A549 (cell line): ENCODE measurements around the gene BCL2. TPM values are rescaled to one million over a fixed set of nuclear protein-coding genes. Genes with fewer than 3 reads are reported as not detected.

Source experiments
- ATAC-seq, 2 experiments: fragments of 200-7000 bp in 1 of 2; fragments of >200 bp in 1 of 2; cut with Nextera tagmentation in 1 of 2; cut with Tn5 transposase in 1 of 2; 3 replicates each; pipeline versions ENCODE4 v1.8.0 to v1.9.1; 2018 to 2020; ENCODE audit warnings: mild to moderate bottlenecking in 1 of 2, moderate library complexity in 1 of 2
- CTCF ChIA-PET: fragments of 300-600 bp; sonication (Branson Sonifier 250); formaldehyde crosslinking; extraction: SDS; loops from one replicate; lab custom pipeline; 2021; ENCODE audit warnings: antibody characterized with exemption, inconsistent platforms; lab: Yijun Ruan, JAX
- POLR2A ChIA-PET: fragments of 350-600 bp; formaldehyde crosslinking; extraction: SDS; loops from one replicate; lab custom pipeline; 2021; ENCODE audit warnings: antibody characterized with exemption, inconsistent platforms; lab: Yijun Ruan, JAX
- DNase-seq, 2 experiments: peaks; one replicate each; pipeline versions ENCODE4 v3.0.0 to v3.0.0-alpha.2; 2011 to 2016; ENCODE audit warnings: low read depth in 1 of 2, low spot score in 1 of 2
- FAIRE-seq: peaks from 2 replicates; lab custom pipeline; 2011; peaks lifted over from hg19 to GRCh38; lab: Jason Lieb, UNC
- H3K27ac ChIP-seq, 2 experiments: fragments of >200 bp; sonication (Bioruptor Twin); formaldehyde crosslinking; 3 replicates each; pipeline ENCODE4 v1.5.1; 2016 to 2017
- H3K4me1 ChIP-seq: fragments of >200 bp; sonication (Bioruptor Twin); formaldehyde crosslinking; 3 replicates; pipeline ENCODE4 v1.6.1; 2016
- H3K4me2 ChIP-seq: fragments of >200 bp; sonication (Bioruptor Twin); formaldehyde crosslinking; 3 replicates; pipeline ENCODE4 v1.6.1; 2016
- H3K4me3 ChIP-seq: fragments of >200 bp; sonication (Bioruptor Twin); formaldehyde crosslinking; 3 replicates; pipeline ENCODE4 v1.5.1; 2016
- H3K9me3 ChIP-seq: fragments of >200 bp; sonication (Bioruptor Twin); formaldehyde crosslinking; 3 replicates; pipeline ENCODE4 v1.6.1; 2016
- BHLHE40 ChIP-seq: IDR thresholded peaks from 2 replicates; pipeline ENCODE4 v1.6.1; 2012; ENCODE audit warnings: low read depth, low read length, inconsistent platforms
- CEBPB ChIP-seq, 2 experiments: fragments of >200 bp in 1 of 2; sonication (Bioruptor Twin) in 1 of 2; formaldehyde crosslinking in 1 of 2; IDR thresholded peaks; 2 replicates each; pipeline ENCODE4 v1.6.1; 2012 to 2016
- CHD2 ChIP-seq: fragments of 150-350 bp; IDR thresholded peaks from 2 replicates; pipeline ENCODE4 v1.6.1; 2014; ENCODE audit warnings: low read length; ENCODE audit not compliant: partially characterized antibody
- CHD4 ChIP-seq: fragments of 200-600 bp; sonication (generic); IDR thresholded peaks from 2 replicates; pipeline ENCODE4 v1.6.1; 2016; ENCODE audit warnings: antibody characterized with exemption, mild to moderate bottlenecking, borderline replicate concordance
- EP300 ChIP-seq, 2 experiments: fragments of >200 bp; sonication (Bioruptor Twin); formaldehyde crosslinking; IDR thresholded peaks; 2 replicates in 1 of 2; 3 replicates in 1 of 2; pipeline ENCODE4 v1.6.1; 2016 to 2017
- GATA3 ChIP-seq: IDR thresholded peaks from 2 replicates; pipeline ENCODE4 v1.6.1; 2012; ENCODE audit warnings: borderline replicate concordance
- HDAC2 ChIP-seq: fragments of 200-600 bp; sonication (generic); IDR thresholded peaks from 2 replicates; pipeline ENCODE4 v1.6.1; 2016
- HES2 ChIP-seq: fragments of >200 bp; sonication (Bioruptor Twin); formaldehyde crosslinking; IDR thresholded peaks from 2 replicates; pipeline ENCODE4 v1.6.1; 2016
- HOXA7 ChIP-seq: fragments of 250-450 bp; sonication (Bioruptor Pico); IDR thresholded peaks from 2 replicates; pipeline ENCODE4 v1.5.0; 2020; ENCODE audit warnings: mild to moderate bottlenecking, moderate library complexity
- JUNB ChIP-seq: fragments of >200 bp; sonication (Bioruptor Twin); formaldehyde crosslinking; IDR thresholded peaks from 2 replicates; pipeline ENCODE4 v1.6.1; 2016
- KDM5A ChIP-seq: fragments of 200-600 bp; sonication (generic); IDR thresholded peaks from 2 replicates; pipeline ENCODE4 v1.6.1; 2016; ENCODE audit warnings: antibody characterized with exemption, mild to moderate bottlenecking
- MAX ChIP-seq: IDR thresholded peaks from 2 replicates; pipeline ENCODE4 v1.6.1; 2012
- NFE2L2 ChIP-seq: fragments of 150-350 bp; conservative IDR thresholded peaks from 2 replicates; pipeline ENCODE4 v1.6.1; 2014; ENCODE audit warnings: low read length
- NPAS2 ChIP-seq: fragments of 250-450 bp; sonication (Bioruptor Pico); IDR thresholded peaks from 2 replicates; pipeline ENCODE4 v1.8.0; 2022; ENCODE audit warnings: mild to moderate bottlenecking, moderate library complexity, borderline replicate concordance
- NR3C1 ChIP-seq: fragments of >200 bp; sonication (Bioruptor Twin); formaldehyde crosslinking; IDR thresholded peaks from 3 replicates; pipeline ENCODE4 v1.6.1; 2017
- PBX3 ChIP-seq: IDR thresholded peaks from 2 replicates; pipeline ENCODE4 v1.6.1; 2012
- PHF8 ChIP-seq: fragments of 200-600 bp; sonication (generic); IDR thresholded peaks from 2 replicates; pipeline ENCODE4 v1.6.1; 2016; ENCODE audit warnings: low read depth, mild to moderate bottlenecking, antibody characterized with exemption, moderate library complexity, borderline replicate concordance
- POLR2A ChIP-seq: IDR thresholded peaks from 2 replicates; pipeline ENCODE4 v1.6.1; 2012; ENCODE audit warnings: mild to moderate bottlenecking, low read length
- POLR2AphosphoS2 ChIP-seq: conservative IDR thresholded peaks from 2 replicates; pipeline ENCODE4 v1.6.1; 2012; ENCODE audit warnings: low read length, improper control_type of control experiment, inconsistent platforms
- RCOR1 ChIP-seq: fragments of 150-350 bp; IDR thresholded peaks from 2 replicates; pipeline ENCODE4 v1.6.1; 2014; ENCODE audit warnings: antibody characterized with exemption, low read length, low read depth
- RFX5 ChIP-seq: fragments of 450-650 bp; IDR thresholded peaks from 2 replicates; pipeline ENCODE4 v1.7.1; 2014; ENCODE audit warnings: antibody characterized with exemption, mild to moderate bottlenecking, moderate library complexity
- TFCP2L1 ChIP-seq: fragments of 250-450 bp; sonication (Bioruptor Pico); IDR thresholded peaks from 2 replicates; pipeline ENCODE4 v1.5.0; 2021; ENCODE audit warnings: mild to moderate bottlenecking
- ZNF302 ChIP-seq: fragments of 250-450 bp; sonication (Bioruptor Pico); IDR thresholded peaks from 2 replicates; pipeline ENCODE4 v1.9.0; 2021; ENCODE audit warnings: inconsistent platforms, mild to moderate bottlenecking, moderate library complexity
- WGBS: methylation state at CpG from one replicate; pipeline ENCODE4 v1.1.6; 2017; ENCODE audit errors: missing lambda C conversion rate; 5-methylcytosine and 5-hydroxymethylcytosine counted together
- polyA plus RNA-seq, 4 experiments: library from polyadenylated mRNA; depleted of rRNA in 3 of 4; stranded (reverse); fragments of >200 nt; fragmentation: RNase III in 1 of 4; extraction: RNeasy Plus Mini Kit Qiagen cat#74134 plus additional on column Dnase treatment in 1 of 4; gene quantifications; 2 replicates in 3 of 4; 3 replicates in 1 of 4; pipeline ENCODE4 v1.2.3, GENCODE V29; 2011 to 2017

The BCL2 gene
- polyA plus RNA-seq, 2 of the 4 experiments (the other 2 are of a cell fraction), result 0.50 to 0.61 TPM

GRCh38 chr18:63187223-63187574 is 132.4 kb downstream of the BCL2 start (continued):
- TF ChIP-seq MAX, result no peak
- no peak for TF ChIP-seq KDM5A
- no peak for TF ChIP-seq RCOR1
- no peak for TF ChIP-seq JUNB
- no peak for TF ChIP-seq HOXA7 (CRISPR knock-in tag)
- no peak for TF ChIP-seq RFX5

GRCh38 chr18:63186520-63187222 is 132.9 kb downstream of the BCL2 start:
- Histone ChIP-seq H3K4me2 (no peak overlapping the region), H3K9me3 (no peaks in the 10 kb centered on the region), H3K4me3 (no peak overlapping the region), H3K27ac (no peak overlapping the region), H3K4me1 (no peaks in the 10 kb centered on the region)
- TF ChIP-seq NR3C1, result no peak
- no peak for TF ChIP-seq ZNF302 (CRISPR knock-in tag)
- no peak for TF ChIP-seq CHD4
- TF ChIP-seq BHLHE40, result no peak
- TF ChIP-seq PHF8, result no peak
- no peak for TF ChIP-seq HES2
- no peak for TF ChIP-seq PBX3
- no peak for TF ChIP-seq NPAS2 (CRISPR knock-in tag)
- TF ChIP-seq POLR2AphosphoS2, result no peak
- CTCF ChIA-PET, result interaction anchor here (0.7 kb wide), 1 partner anchor 9 kb away, joined by 3 read pairs; no protein-coding TSS in a partner anchor
- FAIRE-seq (no peak), DNase-seq (no peak), ATAC-seq (no peak)
- 30% methylated on average over 2 of the region's 2 CpGs for WGBS
- POLR2A ChIA-PET, result no interaction called here

GRCh38 chr18:63185984-63186383 is 133.6 kb downstream of the BCL2 start:
- no peaks in the 10 kb centered on the region for H3K9me3 ChIP-seq
- H3K4me3 ChIP-seq, result no peak overlapping the region
- WGBS, result 34% methylated on average over 2 of the region's 2 CpGs
- DNase-seq (no peak), ATAC-seq (no peak), FAIRE-seq (no peak)
- CTCF ChIA-PET, result interaction anchor here (0.7 kb wide), 2 partner anchors 8 to 22 kb away, joined by 3 read pairs; no protein-coding TSS in a partner anchor
- H3K27ac ChIP-seq, result no peak overlapping the region
- no peak overlapping the region for H3K4me2 ChIP-seq
- POLR2A ChIA-PET, result interaction anchor here (0.6 kb wide), 1 partner anchor 13 kb away, joined by 3 read pairs; no protein-coding TSS in a partner anchor
- TF ChIP-seq PBX3, result no peak
- no peak for TF ChIP-seq CEBPB (IDR thresholded peaks at IDR 0.05)
- no peak for TF ChIP-seq POLR2A
- no peak for TF ChIP-seq GATA3
- TF ChIP-seq EP300 (IDR thresholded peaks at IDR 0.05), result no peak
- TF ChIP-seq NFE2L2, result no peak
- TF ChIP-seq HOXA7 (CRISPR knock-in tag), result no peak
- TF ChIP-seq TFCP2L1 (CRISPR knock-in tag), result no peak
- TF ChIP-seq CHD2, result no peak
- no peak for TF ChIP-seq POLR2AphosphoS2
- no peak for TF ChIP-seq HES2
- TF ChIP-seq HDAC2, result no peak
- TF ChIP-seq, all 56 proteins: peak for 0
- no peaks in the 10 kb centered on the region for H3K4me1 ChIP-seq
